HepG2 (cell line): ENCODE results near the gene ACSBG1. TPM values are rescaled to one million over a fixed set of nuclear protein-coding genes. Genes with fewer than 3 reads are reported as not detected.
A peak's percentile ranks its signal among the peaks of the same experiment; 100 is the strongest.

Experiments used
- ATAC-seq: fragments of 200-7000 bp; cut with Tn5 transposase; 3 replicates; pipeline ENCODE4 v1.9.1; 2020; ENCODE audit warnings: mild to moderate bottlenecking, moderate library complexity
- BruUV-seq: library from RNA; stranded (reverse); fragments of 400-500 nt; replicated peaks from 2 replicates; lab custom pipeline; 2021; lab: Mats Ljungman, UMichigan
- CTCF ChIA-PET: fragments of 300-600 bp; formaldehyde crosslinking; extraction: SDS; loops from one replicate; lab custom pipeline; 2021; ENCODE audit warnings: low total read pairs, inconsistent platforms, low intra/inter-chr PET ratio; lab: Yijun Ruan, JAX
- POLR2A ChIA-PET: fragments of 350-600 bp; sonication (Branson Sonifier 250); formaldehyde crosslinking; loops from one replicate; lab custom pipeline; 2020; ENCODE audit warnings: antibody characterized with exemption, inconsistent platforms; lab: Yijun Ruan, JAX
- DNase-seq: peaks from one replicate; pipeline ENCODE4 v3.0.0-alpha.2; 2015; ENCODE audit warnings: low spot score
- FAIRE-seq: peaks from 3 replicates; lab custom pipeline; 2011; peaks lifted over from hg19 to GRCh38; lab: Jason Lieb, UNC
- H2AFZ ChIP-seq: one replicate; pipeline ENCODE4 v1.6.1; 2011; ENCODE audit warnings: low read length, inconsistent platforms
- H3K27ac ChIP-seq: fragments of 300-600 bp; 3 replicates; pipeline ENCODE4 v1.8.0; 2011; ENCODE audit warnings: mixed run types, mild to moderate bottlenecking, mixed read lengths, low read length, inconsistent platforms; ENCODE audit not compliant: insufficient read depth; ENCODE audit errors: extremely low read length
- H3K27me3 ChIP-seq, 2 experiments: fragments of 200-600 bp in 1 of 2; 2 replicates in 1 of 2; 3 replicates in 1 of 2; pipeline versions ENCODE4 v1.6.0 to v1.8.0; 2011; ENCODE audit warnings: low read length in 2 of 2, mild to moderate bottlenecking in 2 of 2, moderate library complexity in 2 of 2, inconsistent platforms in 1 of 2; ENCODE audit not compliant: insufficient read depth in 2 of 2, control insufficient read depth in 1 of 2
- H3K36me3 ChIP-seq, 2 experiments: fragments of 200-600 bp in 1 of 2; replicated peaks in 1 of 2; 2 replicates in 1 of 2; 3 replicates in 1 of 2; pipeline versions ENCODE4 v1.5.1 to v1.8.0; 2011; ENCODE audit warnings: low read length in 2 of 2, inconsistent platforms in 1 of 2; ENCODE audit not compliant: insufficient read depth in 2 of 2, control insufficient read depth in 1 of 2
- H3K4me1 ChIP-seq: 2 replicates; pipeline ENCODE4 v1.5.1; 2012; ENCODE audit warnings: low read length, inconsistent platforms; ENCODE audit not compliant: insufficient read depth
- H3K4me2 ChIP-seq: 2 replicates; pipeline ENCODE4 v1.6.0; 2011; ENCODE audit warnings: low read depth, low read length, inconsistent platforms
- H3K4me3 ChIP-seq, 3 experiments: fragments of 200-600 bp in 1 of 3; sonication (generic), shearing (Covaris generic) in 1 of 3; replicated peaks in 1 of 3; 2 replicates each; pipeline ENCODE4 v1.5.1; 2011 to 2016; ENCODE audit warnings: low read length in 3 of 3, inconsistent platforms in 2 of 3, low read depth in 2 of 3, mild to moderate bottlenecking in 2 of 3, control low read depth in 1 of 3, mixed read lengths in 1 of 3; ENCODE audit not compliant: insufficient read depth in 1 of 3
- H3K79me2 ChIP-seq: one replicate; pipeline ENCODE4 v1.6.1; 2011; ENCODE audit warnings: low read length, inconsistent platforms; ENCODE audit not compliant: insufficient read depth
- H3K9ac ChIP-seq: 2 replicates; pipeline ENCODE4 v1.6.0; 2011; ENCODE audit warnings: mild to moderate bottlenecking, low read depth, low read length, inconsistent platforms; ENCODE audit not compliant: insufficient read depth
- H3K9me3 ChIP-seq: 2 replicates; pipeline ENCODE4 v1.5.1; 2012; ENCODE audit warnings: mild to moderate bottlenecking, low read length
- H4K20me1 ChIP-seq: 2 replicates; pipeline ENCODE4 v1.6.0; 2011; ENCODE audit warnings: inconsistent platforms, mild to moderate bottlenecking, low read length, moderate library complexity; ENCODE audit not compliant: insufficient read depth
- AHR ChIP-seq: IDR thresholded peaks from 2 replicates; pipeline ENCODE4 v1.6.1; 2018; ENCODE audit warnings: missing genetic modification reagents, missing compliant biosample characterization
- NFYB ChIP-seq: sonication (generic); formaldehyde crosslinking; IDR thresholded peaks from 2 replicates; pipeline ENCODE4 v1.4.0; 2020; ENCODE audit warnings: missing genetic modification reagents
- PRDM15 ChIP-seq: sonication (generic); formaldehyde crosslinking; IDR thresholded peaks from 2 replicates; pipeline ENCODE4 v1.4.0; 2020; ENCODE audit warnings: missing genetic modification reagents
- TCF7 ChIP-seq: sonication (generic); IDR thresholded peaks from 2 replicates; pipeline ENCODE4 v1.6.1; 2016; ENCODE audit warnings: antibody characterized with exemption, low read depth
- ZNF768 ChIP-seq: sonication (generic); formaldehyde crosslinking; IDR thresholded peaks from 2 replicates; pipeline ENCODE4 v1.4.0; 2020; ENCODE audit warnings: missing genetic modification reagents
- ZUFSP ChIP-seq: sonication (generic); formaldehyde crosslinking; IDR thresholded peaks from 2 replicates; pipeline ENCODE4 v1.9.0; 2021; ENCODE audit warnings: missing genetic modification reagents, mild to moderate bottlenecking, borderline replicate concordance
- WGBS: methylation state at CpG from one replicate; pipeline ENCODE4 v1.1.6; 2017; ENCODE audit warnings: low lambda C conversion rate; 5-methylcytosine and 5-hydroxymethylcytosine counted together
- in situ Hi-C: cut with HindIII; loops from 2 replicates; pipeline ENCODE4 v1.10.0; 2017; ENCODE audit warnings: low pct_unique_long_range_greater_than_20kb; ENCODE audit not compliant: extremely low pct_ligation_motif_present
- intact Hi-C: fragments of 100-400 bp; cut with micrococcal nuclease; formaldehyde crosslinking; loops from one replicate; pipeline ENCODE4 v1.10.0; 2022; ENCODE audit not compliant: unreplicated experiment
- polyA plus RNA-seq, 8 experiments: library from polyadenylated mRNA; depleted of rRNA in 3 of 8; stranded (reverse) in 7 of 8; unstranded in 1 of 8; fragments of >200 nt; fragmentation: Illumina TruSeq in 4 of 8; extraction: Trizol in 4 of 8; gene quantifications; 2 replicates each; pipeline versions ENCODE4 v1.2.1 to v1.2.3, GENCODE V29; 2011 to 2016; ENCODE audit warnings: low read depth in 4 of 8, missing spikeins in 1 of 8, mixed read lengths in 1 of 8; ENCODE audit not compliant: insufficient read depth in 1 of 8
- total RNA-seq, 5 experiments: library from RNA; depleted of rRNA; stranded (reverse); fragments of >200 nt; fragmentation: Illumina TruSeq; extraction: Trizol; gene quantifications; 2 replicates each; pipeline ENCODE4 v1.2.3, GENCODE V29; 2016; ENCODE audit warnings: low read depth in 1 of 5

Gene ACSBG1
- total and polyA plus RNA-seq, 2 of the 13 experiments (the other 11 are each of a cell fraction or from before 2014, with no cell fraction given), result 0.35 to 0.81 TPM

- TF ChIP-seq ZUFSP (CRISPR knock-in tag) (no peak), AHR (no peak), PRDM15 (no peak), NFYB (no peak)
These were observed 28.5 kb downstream of the ACSBG1 start (continued) for GRCh38 chr15:78205856-78206255.

GRCh38 chr15:78205337-78205736 lies 29.0 kb downstream of the ACSBG1 start:
- 0% methylated on average over 1 of the region's 1 CpG for WGBS
- no peak for ATAC-seq
- CTCF ChIA-PET, result no interaction called here
- Histone ChIP-seq H3K9ac (no peak overlapping the region), H3K4me3 (no peak overlapping the region), H3K79me2 (no peaks in the 10 kb centered on the region), H2AFZ (no peak overlapping the region)
- intact Hi-C loops, result no loop called here
- BruUV-seq, result no TSS peak
- TF ChIP-seq ZNF768 (CRISPR knock-in tag) (peak; percentile 79), TCF7 (no peak)
- TF ChIP-seq, all 625 proteins: peak for 1
- FAIRE-seq (no peak), DNase-seq (no peak)
- peaks cover 9 to 40% of the 10 kb centered on the region in 2 experiments; a peak in 4 of 5 replicates for H3K27me3 ChIP-seq
- POLR2A ChIA-PET, result interaction anchor here (0.9 kb wide), 1 partner anchor 94 kb away, joined by 4 read pairs; the partner anchor contains the start of gene SKIC8
- no peaks in the 10 kb centered on the region for H4K20me1 ChIP-seq
- no peak overlapping the region for H3K27ac ChIP-seq
- H3K4me2 ChIP-seq, result no peak overlapping the region
- no peaks in the 10 kb centered on the region for H3K4me1 ChIP-seq
- H3K9me3 ChIP-seq, result no peaks in the 10 kb centered on the region
- H3K36me3 ChIP-seq, result no peaks in the 10 kb centered on the region
- in situ Hi-C loops, result no loop called here
